GM11168 (cell line): Measurements from ENCODE around the gene UBE2E1.

Experiments
- in situ Hi-C: fragments of 300-500 bp; cut with MboI; formaldehyde crosslinking; loops from one replicate; pipeline ENCODE4 v1.12.0; 2022; ENCODE audit warnings: low sequenced_read_pairs; ENCODE audit not compliant: unreplicated experiment

Gene UBE2E1

DNA sequence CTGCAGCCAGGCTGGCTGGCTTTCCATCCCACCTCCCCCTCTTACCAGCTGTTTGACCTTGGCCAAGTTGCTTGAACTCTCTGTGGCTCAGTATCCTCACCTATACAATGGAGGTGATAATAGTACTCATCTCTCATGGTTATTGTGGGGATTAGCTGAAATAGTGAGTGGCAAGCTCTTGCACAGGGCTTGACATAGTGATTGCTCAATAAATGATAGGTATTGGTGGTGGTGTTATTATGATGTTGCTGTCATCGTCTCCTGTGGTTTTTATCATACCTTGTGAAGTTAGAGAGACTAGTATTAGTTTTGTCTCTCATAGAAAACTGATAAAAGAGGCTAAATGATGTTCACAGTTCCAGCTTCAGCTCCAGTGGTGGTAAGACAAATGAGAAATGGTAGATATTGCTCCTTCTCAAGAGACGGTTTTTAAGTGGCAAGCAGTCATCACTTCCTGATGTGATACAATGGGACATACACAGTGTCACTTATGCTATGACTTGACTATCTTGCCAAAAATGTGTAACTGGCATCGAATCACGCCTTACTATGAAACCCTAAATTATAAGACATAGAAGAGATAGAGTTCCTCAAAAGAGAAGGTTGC, 12.1 kb upstream of the UBE2E1 start:
- in situ Hi-C loops = no loop called here

DNA sequence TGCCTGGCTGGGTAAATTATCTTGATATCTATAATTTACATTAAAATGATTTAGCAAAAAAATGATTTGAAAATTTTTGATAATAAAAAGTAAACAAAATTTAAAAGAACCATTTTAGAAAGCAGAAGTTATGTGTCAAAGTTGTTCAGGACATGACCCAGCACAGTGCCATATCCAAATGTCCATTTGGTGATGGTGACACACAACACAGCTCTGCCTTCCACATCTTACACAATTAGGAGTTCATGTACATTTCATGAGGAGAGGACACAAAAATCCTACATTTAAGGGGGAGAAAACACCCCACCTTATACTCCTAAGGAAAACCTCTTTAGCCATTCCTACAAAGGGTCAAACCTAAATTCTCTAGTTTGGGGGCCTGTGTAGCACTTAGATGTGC, 10.7 kb upstream of the UBE2E1 start:
- in situ Hi-C loops = no loop called here

- in situ Hi-C loops = no loop called here
Observed at GRCh38 chr3:23796518-23796917, 9.2 kb upstream of the UBE2E1 start.

- in situ Hi-C loops = no loop called here
Observed at GRCh38 chr3:23797491-23797890, 8.3 kb upstream of the UBE2E1 start.

DNA sequence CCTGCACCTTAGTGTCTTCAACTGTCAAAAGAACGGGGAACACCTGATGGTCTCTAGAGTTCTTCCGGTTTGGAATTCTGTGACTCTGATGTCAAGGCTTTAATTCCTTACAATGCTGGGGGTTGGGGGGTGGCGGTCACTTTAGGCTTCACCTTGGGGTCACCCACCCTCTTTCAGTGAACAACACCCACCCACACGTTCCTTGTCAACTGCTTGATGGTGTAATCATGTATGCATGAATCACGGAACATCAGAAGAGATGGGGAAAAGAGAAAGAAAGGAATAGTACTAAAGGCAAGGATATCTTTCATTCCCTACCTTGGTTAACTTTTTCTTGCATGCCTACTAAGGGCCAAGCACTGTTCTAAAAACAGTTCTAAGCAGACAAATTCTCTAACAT, 7.3 kb upstream of the UBE2E1 start:
- in situ Hi-C loops = no loop called here

GRCh38 chr3:23798876-23799275, 6.9 kb upstream of the UBE2E1 start:
- in situ Hi-C loops = no loop called here

DNA sequence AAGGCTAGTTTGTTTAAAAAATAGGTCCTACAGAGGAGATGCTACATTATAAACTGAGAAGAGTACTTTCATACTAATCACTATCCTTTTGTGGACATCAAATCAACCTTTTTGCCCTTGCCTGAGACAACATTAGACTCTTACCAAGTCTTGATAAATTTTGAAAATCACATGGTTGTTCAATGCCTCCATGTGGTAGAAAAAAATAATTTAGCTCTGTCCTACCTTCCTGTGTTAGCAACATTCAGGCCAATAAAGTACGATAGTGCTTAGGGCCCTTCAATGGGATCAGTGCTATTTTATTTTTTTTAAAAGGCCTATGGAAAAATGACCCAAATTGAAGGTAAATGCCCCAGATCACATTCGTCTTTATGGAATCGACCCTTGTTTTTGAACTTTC, 5.0 kb upstream of the UBE2E1 start:
- in situ Hi-C loops = no loop called here

GRCh38 chr3:23804441-23805209, 1.1 kb upstream of the UBE2E1 start:
- in situ Hi-C loops = no loop called here

DNA sequence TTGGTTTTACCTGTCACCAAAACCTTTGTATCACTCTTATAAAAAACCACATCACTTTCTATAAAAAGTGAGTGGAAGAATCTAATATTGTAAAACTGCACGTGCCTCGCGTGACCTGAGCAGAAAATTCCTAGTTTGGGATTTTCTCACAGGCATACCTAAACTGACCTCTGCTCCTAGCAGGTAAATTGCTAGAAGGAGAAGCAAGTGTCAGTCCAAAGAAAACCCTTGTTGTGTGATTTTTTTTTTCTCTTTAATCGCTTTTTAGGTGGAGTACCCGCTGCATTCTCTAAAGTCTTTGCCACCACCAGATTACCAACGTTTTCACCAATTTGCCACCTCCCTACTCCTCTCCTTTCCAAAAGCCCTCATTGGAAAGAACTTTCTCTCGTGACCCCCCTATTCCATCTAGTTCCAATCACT, 534 bp upstream of the UBE2E1 start:
- in situ Hi-C loops = no loop called here

DNA sequence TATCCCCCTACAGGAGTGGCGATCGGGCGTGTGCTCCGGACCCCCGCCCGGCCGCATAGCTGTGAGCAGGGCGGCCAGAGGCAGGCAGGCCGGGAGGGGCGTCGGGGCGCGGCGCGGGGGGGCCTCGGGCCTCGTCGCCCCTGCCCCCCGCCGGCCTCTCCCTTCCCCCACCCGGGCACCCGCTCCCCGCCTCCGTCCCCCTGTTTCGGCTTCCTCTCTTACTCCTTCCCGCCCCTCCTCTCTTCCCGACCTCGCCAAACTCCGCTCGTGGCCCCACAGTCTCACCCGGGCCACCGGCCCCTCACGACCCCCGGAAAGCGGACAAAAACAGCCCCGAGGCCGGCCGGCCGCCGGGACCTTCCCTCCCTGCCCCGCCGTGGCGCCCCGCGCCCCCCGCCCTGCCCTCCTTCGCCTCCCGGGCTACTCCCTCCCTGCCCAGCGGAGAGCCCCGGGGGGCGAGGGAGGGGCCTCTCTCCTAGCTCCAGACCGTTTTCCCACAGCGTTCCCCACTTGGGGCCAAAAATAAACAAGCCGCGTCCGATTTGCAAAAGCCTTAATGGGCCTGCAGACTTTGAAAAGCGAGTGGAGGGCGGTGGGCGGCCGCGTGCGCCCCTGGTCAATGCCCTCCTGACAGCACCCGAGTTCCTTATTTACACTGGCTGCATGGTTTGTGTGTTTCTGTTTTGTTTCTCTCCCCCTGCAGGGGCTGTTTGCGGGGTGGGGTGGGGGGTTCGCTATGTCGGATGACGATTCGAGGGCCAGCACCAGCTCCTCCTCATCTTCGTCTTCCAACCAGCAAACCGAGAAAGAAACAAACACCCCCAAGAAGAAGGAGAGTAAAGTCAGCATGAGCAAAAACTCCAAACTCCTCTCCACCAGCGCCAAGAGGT, 1.0 kb downstream of the UBE2E1 start:
- in situ Hi-C loops = no loop called here

DNA sequence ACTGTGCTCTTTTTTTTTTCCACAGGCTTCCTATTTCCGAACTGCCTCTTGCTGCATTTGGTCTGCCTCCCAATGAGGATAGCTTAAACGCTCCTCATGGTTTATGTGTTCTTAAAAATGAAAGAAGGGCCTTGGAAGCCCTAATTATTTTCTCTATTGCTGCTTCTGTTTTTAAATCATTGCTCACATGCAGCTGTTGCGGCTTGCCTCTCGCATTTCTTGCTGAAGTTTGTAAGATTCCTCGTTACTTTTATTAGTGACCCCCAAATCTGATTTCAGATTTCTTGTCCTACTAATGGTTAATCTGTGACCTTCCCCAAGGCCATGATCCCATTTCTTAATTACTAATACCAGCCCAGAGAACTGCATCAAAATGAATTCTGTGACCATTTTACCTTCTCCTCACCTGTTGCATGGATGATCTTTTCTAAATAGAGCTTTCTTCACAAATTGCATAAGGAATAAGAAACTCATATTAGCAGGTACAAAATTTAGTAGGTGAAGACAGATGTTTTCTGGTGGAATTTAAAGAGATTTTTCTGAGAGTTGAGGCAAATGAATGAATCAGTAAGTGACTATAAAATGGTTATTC, 1.8 kb downstream of the UBE2E1 start:
- in situ Hi-C loops = no loop called here

- in situ Hi-C loops = no loop called here
Observed at GRCh38 chr3:23808525-23808924, 2.8 kb downstream of the UBE2E1 start.

DNA sequence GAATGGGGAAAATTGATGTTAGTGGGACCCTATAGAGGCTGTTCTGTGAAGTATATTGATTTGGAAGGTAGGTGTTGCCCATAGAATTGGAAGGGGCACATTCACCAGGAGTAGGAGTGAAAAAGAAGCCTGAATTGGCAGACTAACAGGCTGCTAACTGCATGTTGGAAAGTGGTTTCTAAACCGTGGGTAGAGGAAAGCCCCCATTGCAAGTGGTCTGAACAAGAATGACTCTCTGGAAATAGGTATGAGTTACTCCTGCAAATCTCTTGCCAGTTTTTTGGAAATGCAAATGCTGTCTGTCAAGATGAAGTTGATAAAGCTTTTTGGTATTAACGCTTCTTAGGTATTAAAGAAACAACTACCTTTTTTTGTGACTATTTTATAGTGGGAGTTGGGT, 3.5 kb downstream of the UBE2E1 start:
- in situ Hi-C loops = no loop called here

- in situ Hi-C loops = no loop called here
Observed at GRCh38 chr3:23809840-23810342, 4.1 kb downstream of the UBE2E1 start.

- in situ Hi-C loops = no loop called here
Observed at GRCh38 chr3:23810343-23811184, 4.8 kb downstream of the UBE2E1 start.

GRCh38 chr3:23811185-23811527, 5.4 kb downstream of the UBE2E1 start:
- in situ Hi-C loops = no loop called here

GRCh38 chr3:23811919-23812318, 6.2 kb downstream of the UBE2E1 start:
- in situ Hi-C loops = no loop called here

DNA sequence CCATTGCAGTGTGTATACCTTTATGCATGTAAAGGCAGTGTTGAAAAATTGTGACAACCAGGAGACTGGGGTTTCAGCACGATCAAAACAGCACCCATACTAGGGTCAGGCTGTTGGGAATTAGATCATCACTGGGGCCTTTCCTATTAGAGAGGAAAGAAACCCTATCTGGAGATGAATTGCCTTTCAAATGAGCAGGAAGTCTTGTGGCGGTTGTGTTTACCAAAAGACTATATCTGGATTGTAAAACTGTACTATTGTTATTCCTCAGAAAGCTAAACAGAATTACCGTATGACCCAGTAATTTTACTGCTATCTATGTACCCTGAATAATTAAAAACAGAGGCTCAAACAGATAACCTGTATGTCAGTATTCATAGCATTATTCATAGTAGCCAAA, 10.1 kb downstream of the UBE2E1 start:
- in situ Hi-C loops = no loop called here

- in situ Hi-C loops = no loop called here
Observed at GRCh38 chr3:23816721-23817120, 11.0 kb downstream of the UBE2E1 start.
